Activated T-cell treated with anti-CD3 and anti-CD28 coated beads, Interleukin-2, amount 50 U/mL, for 72 hours (primary cell): Measurements from ENCODE around the gene RHPN2. TPM values are rescaled to one million over a fixed set of nuclear protein-coding genes. Genes with fewer than 3 reads are reported as not detected.
"Not testable (repeated sequence)": the region's sequence is repeated elsewhere in the genome, so short reads cannot be mapped to it uniquely, and the experiment has no call there.

ENCODE experiments used
- ATAC-seq, 2 donors: fragments of 150-1000 bp; cut with Tn5 transposase; replicated peaks in 1 of 2; 2 replicates each; pipeline ENCODE4 v1.10.0; 2021; ENCODE audit warnings: moderate library complexity in 2 of 2, mild to moderate bottlenecking in 1 of 2
- DNase-seq, 2 donors: peaks; one replicate each; pipeline ENCODE4 v3.0.0; 2021 to 2022; ENCODE audit warnings: mixed read lengths in 1 of 2
- H3K27ac Mint-ChIP-seq: one replicate; pipeline ENCODE4 v1.8.0; 2022; ENCODE audit warnings: mild to moderate bottlenecking, moderate library complexity, mixed read lengths
- H3K27me3 Mint-ChIP-seq: one replicate; pipeline ENCODE4 v1.8.0; 2022; ENCODE audit warnings: low read depth, mixed read lengths
- H3K36me3 Mint-ChIP-seq, 2 donors: one replicate each; pipeline ENCODE4 v1.8.0; 2022; ENCODE audit warnings: mixed read lengths in 2 of 2, mild to moderate bottlenecking in 1 of 2; ENCODE audit not compliant: insufficient read depth in 2 of 2
- H3K4me1 Mint-ChIP-seq: one replicate; pipeline ENCODE4 v1.8.0; 2022; ENCODE audit warnings: low read depth, mixed read lengths
- H3K4me3 Mint-ChIP-seq, 2 donors: one replicate each; pipeline ENCODE4 v1.8.0; 2022; ENCODE audit warnings: mild to moderate bottlenecking in 2 of 2, mixed read lengths in 2 of 2, moderate library complexity in 2 of 2
- H3K9me3 Mint-ChIP-seq, 2 donors: one replicate each; pipeline ENCODE4 v1.8.0; 2022; ENCODE audit warnings: mixed read lengths in 2 of 2
- total RNA-seq, 2 donors: library from RNA; stranded (reverse); gene quantifications; one replicate each; pipeline ENCODE4 v1.2.3, GENCODE V29; 2022

Gene RHPN2
- total RNA-seq, 2 donors from 2014 or later: 0.95 to 1.5 TPM

GRCh38 chr19:33000910-33001309 lies 63.8 kb downstream of the RHPN2 start:
- ATAC-seq: no peak
- H3K4me1 Mint-ChIP-seq: peaks cover 12% of the 10 kb centered on the region
- H3K9me3 Mint-ChIP-seq: no peaks in the 10 kb centered on the region
- H3K27ac Mint-ChIP-seq: no peak overlapping the region
- no peak overlapping the region for H3K4me3 Mint-ChIP-seq
- H3K27me3 Mint-ChIP-seq: no peaks in the 10 kb centered on the region
- DNase-seq: no peak
- H3K36me3 Mint-ChIP-seq: no peaks in the 10 kb centered on the region

GRCh38 chr19:33000510-33000909 lies 64.2 kb downstream of the RHPN2 start:
- no peak overlapping the region for H3K27ac Mint-ChIP-seq

GRCh38 chr19:32998722-32999121 lies 66.0 kb downstream of the RHPN2 start:
- Mint-ChIP-seq H3K4me3 (no peak overlapping the region), H3K27ac (no peak overlapping the region), H3K9me3 (no peaks in the 10 kb centered on the region), H3K4me1 (peaks cover 12% of the 10 kb centered on the region), H3K36me3 (no peaks in the 10 kb centered on the region), H3K27me3 (no peaks in the 10 kb centered on the region)
- no peak for ATAC-seq
- DNase-seq: no peak

More at GRCh38 chr19:33000510-33000909, 64.2 kb downstream of the RHPN2 start:
- Mint-ChIP-seq H3K4me3 (no peak overlapping the region), H3K27me3 (no peaks in the 10 kb centered on the region), H3K36me3 (no peaks in the 10 kb centered on the region), H3K9me3 (no peaks in the 10 kb centered on the region), H3K4me1 (peaks cover 12% of the 10 kb centered on the region)
- no peak for ATAC-seq
- DNase-seq: peak in 1 of 2 donors; percentile 6

- H3K4me1 Mint-ChIP-seq: peaks cover 12% of the 10 kb centered on the region
- H3K4me3 Mint-ChIP-seq: no peak overlapping the region
- no peak for ATAC-seq
- no peaks in the 10 kb centered on the region for H3K27me3 Mint-ChIP-seq
- H3K36me3 Mint-ChIP-seq: no peaks in the 10 kb centered on the region
- no peaks in the 10 kb centered on the region for H3K9me3 Mint-ChIP-seq
- no peak for DNase-seq
- no peak overlapping the region for H3K27ac Mint-ChIP-seq
These were observed 66.9 kb downstream of the RHPN2 start for GRCh38 chr19:32997716-32998355.

GRCh38 chr19:32997061-32997464 lies 67.6 kb downstream of the RHPN2 start:
- H3K4me1 Mint-ChIP-seq: peaks cover 12% of the 10 kb centered on the region
- not testable (repeated sequence) for H3K9me3 Mint-ChIP-seq, H3K27me3 Mint-ChIP-seq, H3K36me3 Mint-ChIP-seq, H3K4me3 Mint-ChIP-seq, DNase-seq, ATAC-seq, H3K27ac Mint-ChIP-seq

GRCh38 chr19:32995966-32996365 lies 68.7 kb downstream of the RHPN2 start:
- peaks cover 12% of the 10 kb centered on the region for H3K4me1 Mint-ChIP-seq
- not testable (repeated sequence) for H3K36me3 Mint-ChIP-seq, H3K9me3 Mint-ChIP-seq, H3K27me3 Mint-ChIP-seq, H3K27ac Mint-ChIP-seq, ATAC-seq, H3K4me3 Mint-ChIP-seq, DNase-seq

GRCh38 chr19:32988724-32989123 lies 76.0 kb downstream of the RHPN2 start:
- no peak overlapping the region for H3K27ac Mint-ChIP-seq
- H3K4me1 Mint-ChIP-seq: no peaks in the 10 kb centered on the region
- H3K27me3 Mint-ChIP-seq: no peaks in the 10 kb centered on the region
- no peak overlapping the region for H3K4me3 Mint-ChIP-seq
- DNase-seq: no peak
- ATAC-seq: no peak
- peaks cover 0 to 2% of the 10 kb centered on the region in 2 donors for H3K36me3 Mint-ChIP-seq
- no peaks in the 10 kb centered on the region for H3K9me3 Mint-ChIP-seq

GRCh38 chr19:32988254-32988653 lies 76.4 kb downstream of the RHPN2 start:
- not testable (repeated sequence) for H3K4me3 Mint-ChIP-seq, H3K9me3 Mint-ChIP-seq, H3K4me1 Mint-ChIP-seq, H3K27ac Mint-ChIP-seq, DNase-seq, H3K27me3 Mint-ChIP-seq, ATAC-seq, H3K36me3 Mint-ChIP-seq

GRCh38 chr19:32982488-32982887 lies 82.2 kb downstream of the RHPN2 start:
- H3K27ac Mint-ChIP-seq, H3K27me3 Mint-ChIP-seq, H3K36me3 Mint-ChIP-seq, H3K9me3 Mint-ChIP-seq, H3K4me1 Mint-ChIP-seq, ATAC-seq, DNase-seq, H3K4me3 Mint-ChIP-seq: not testable (repeated sequence)

GRCh38 chr19:32979807-32980206 lies 84.9 kb downstream of the RHPN2 start:
- H3K36me3 Mint-ChIP-seq, H3K4me3 Mint-ChIP-seq, DNase-seq, H3K9me3 Mint-ChIP-seq, H3K4me1 Mint-ChIP-seq, H3K27me3 Mint-ChIP-seq, H3K27ac Mint-ChIP-seq, ATAC-seq: not testable (repeated sequence)

- not testable (repeated sequence) for H3K4me1 Mint-ChIP-seq, ATAC-seq, H3K27ac Mint-ChIP-seq, H3K4me3 Mint-ChIP-seq, H3K27me3 Mint-ChIP-seq, H3K9me3 Mint-ChIP-seq, DNase-seq, H3K36me3 Mint-ChIP-seq
These were observed 86.9 kb downstream of the RHPN2 start for GRCh38 chr19:32977813-32978212.

- Mint-ChIP-seq H3K27ac (no peak overlapping the region), H3K36me3 (peaks cover 4 to 8% of the 10 kb centered on the region in 2 donors)
These were observed 87.4 kb downstream of the RHPN2 start for GRCh38 chr19:32977280-32977679.

GRCh38 chr19:32976223-32976805 lies 88.4 kb downstream of the RHPN2 start:
- Mint-ChIP-seq H3K4me3 (no peak overlapping the region), H3K4me1 (peaks cover 9% of the 10 kb centered on the region), H3K27ac (no peak overlapping the region), H3K27me3 (no peaks in the 10 kb centered on the region), H3K9me3 (no peaks in the 10 kb centered on the region), H3K36me3 (peaks cover 6 to 13% of the 10 kb centered on the region in 2 donors)
- ATAC-seq (no peak), DNase-seq (peak; percentile 62 to 71)

More at GRCh38 chr19:32977280-32977679, 87.4 kb downstream of the RHPN2 start:
- H3K4me3 Mint-ChIP-seq: no peak overlapping the region
- peaks cover 8% of the 10 kb centered on the region for H3K4me1 Mint-ChIP-seq
- H3K27me3 Mint-ChIP-seq: no peaks in the 10 kb centered on the region
- H3K9me3 Mint-ChIP-seq: no peaks in the 10 kb centered on the region
- no peak for DNase-seq
- no peak for ATAC-seq
